Activated naive CD8-positive, alpha-beta T cell treated with anti-CD3 and anti-CD28 coated beads, Interleukin-2, amount 10 ng/mL, durations not matched to agents 7 days and 5 days (primary cell): ENCODE results near the gene TSHZ2. TPM values are rescaled to one million over a fixed set of nuclear protein-coding genes. Genes with fewer than 3 reads are reported as not detected.
"Not testable (repeated sequence)": the region's sequence is repeated elsewhere in the genome, so short reads cannot be mapped to it uniquely, and the experiment has no call there.

Source experiments
- ATAC-seq: fragments of 150-1000 bp; cut with Tn5 transposase; one replicate; pipeline ENCODE4 v1.10.0; 2021; ENCODE audit warnings: low read depth, moderate library complexity
- POLR2A ChIA-PET: fragments of 350-600 bp; sonication (Branson Sonifier 250); formaldehyde crosslinking; loops from one replicate; lab custom pipeline; 2021; ENCODE audit warnings: antibody characterized with exemption; lab: Charles Lee
- DNase-seq: peaks from one replicate; pipeline ENCODE4 v3.0.0; 2021
- H3K27ac Mint-ChIP-seq: one replicate; pipeline ENCODE4 v1.8.0; 2022; ENCODE audit warnings: mild to moderate bottlenecking, mixed read lengths
- H3K27me3 Mint-ChIP-seq: one replicate; pipeline ENCODE4 v1.8.0; 2022; ENCODE audit warnings: mild to moderate bottlenecking, moderate library complexity, mixed read lengths
- H3K36me3 Mint-ChIP-seq: one replicate; pipeline ENCODE4 v1.8.0; 2021; ENCODE audit warnings: mild to moderate bottlenecking, mixed read lengths
- H3K4me1 Mint-ChIP-seq: one replicate; pipeline ENCODE4 v1.8.0; 2021; ENCODE audit warnings: mixed read lengths
- H3K4me3 Mint-ChIP-seq: one replicate; pipeline ENCODE4 v1.8.0; 2022; ENCODE audit warnings: mild to moderate bottlenecking, moderate library complexity, mixed read lengths
- H3K9me3 Mint-ChIP-seq: one replicate; pipeline ENCODE4 v1.8.0; 2021; ENCODE audit warnings: mixed read lengths
- total RNA-seq, 2 experiments: library from RNA; stranded (reverse); gene quantifications; one replicate each; pipeline ENCODE4 v1.2.3, GENCODE V29; 2021

The TSHZ2 gene
- total RNA-seq, 2 experiments from 2014 or later, result 0.44 to 0.54 TPM

- DNase-seq (no peak), ATAC-seq (no peak)
- H3K4me1 Mint-ChIP-seq, result no peaks in the 10 kb centered on the region
- H3K27me3 Mint-ChIP-seq, result no peaks in the 10 kb centered on the region
- H3K36me3 Mint-ChIP-seq, result peaks cover 3% of the 10 kb centered on the region
- no peak overlapping the region for H3K27ac Mint-ChIP-seq
- H3K4me3 Mint-ChIP-seq, result no peak overlapping the region
- H3K9me3 Mint-ChIP-seq, result peaks cover 8% of the 10 kb centered on the region
- POLR2A ChIA-PET, result no interaction called here
These were observed 383.6 kb downstream of the TSHZ2 start for GRCh38 chr20:53355790-53356189.

GRCh38 chr20:53359425-53359824 lies 387.3 kb downstream of the TSHZ2 start:
- Mint-ChIP-seq H3K36me3 (peaks cover 3% of the 10 kb centered on the region), H3K9me3 (peaks cover 8% of the 10 kb centered on the region)
- no peak for ATAC-seq

GRCh38 chr20:53360852-53361251 lies 388.7 kb downstream of the TSHZ2 start:
- H3K4me3 Mint-ChIP-seq, result no peak overlapping the region
- POLR2A ChIA-PET, result no interaction called here
- no peak for DNase-seq
- peaks cover 4% of the 10 kb centered on the region for H3K9me3 Mint-ChIP-seq
- H3K36me3 Mint-ChIP-seq, result no peaks in the 10 kb centered on the region
- H3K4me1 Mint-ChIP-seq, result no peaks in the 10 kb centered on the region
- no peak for ATAC-seq
- peaks cover 5% of the 10 kb centered on the region for H3K27me3 Mint-ChIP-seq
- no peak overlapping the region for H3K27ac Mint-ChIP-seq

More at GRCh38 chr20:53359425-53359824, 387.3 kb downstream of the TSHZ2 start:
- DNase-seq, result no peak
- Mint-ChIP-seq H3K27ac (no peak overlapping the region), H3K4me3 (no peak overlapping the region), H3K4me1 (no peaks in the 10 kb centered on the region), H3K27me3 (no peaks in the 10 kb centered on the region)
- POLR2A ChIA-PET, result no interaction called here

- DNase-seq, result no peak
- H3K4me1 Mint-ChIP-seq, result no peaks in the 10 kb centered on the region
- POLR2A ChIA-PET, result interaction anchor here (0.6 kb wide), 1 partner anchor 591 kb away, joined by 4 read pairs; no protein-coding TSS in a partner anchor
- H3K36me3 Mint-ChIP-seq, result no peaks in the 10 kb centered on the region
- ATAC-seq, result no peak
- no peak overlapping the region for H3K27ac Mint-ChIP-seq
- no peak overlapping the region for H3K4me3 Mint-ChIP-seq
- H3K27me3 Mint-ChIP-seq, result peaks cover 5% of the 10 kb centered on the region
- no peaks in the 10 kb centered on the region for H3K9me3 Mint-ChIP-seq
These were observed 390.6 kb downstream of the TSHZ2 start for GRCh38 chr20:53362736-53363135.

GRCh38 chr20:53364646-53365045 lies 392.5 kb downstream of the TSHZ2 start:
- ATAC-seq (no peak), DNase-seq (no peak)
- POLR2A ChIA-PET, result no interaction called here
- Mint-ChIP-seq H3K4me1 (no peaks in the 10 kb centered on the region), H3K27ac (no peak overlapping the region), H3K27me3 (peaks cover 5% of the 10 kb centered on the region), H3K4me3 (no peak overlapping the region), H3K36me3 (no peaks in the 10 kb centered on the region), H3K9me3 (no peaks in the 10 kb centered on the region)

- Mint-ChIP-seq H3K27ac (no peak overlapping the region), H3K4me3 (no peak overlapping the region), H3K4me1 (no peaks in the 10 kb centered on the region), H3K27me3 (peaks cover 5% of the 10 kb centered on the region), H3K9me3 (no peaks in the 10 kb centered on the region), H3K36me3 (no peaks in the 10 kb centered on the region)
- no peak for DNase-seq
- ATAC-seq, result no peak
- POLR2A ChIA-PET, result no interaction called here
These were observed 392.9 kb downstream of the TSHZ2 start for GRCh38 chr20:53365076-53365475.

- Mint-ChIP-seq H3K27ac (no peak overlapping the region), H3K9me3 (no peaks in the 10 kb centered on the region)
These were observed 393.4 kb downstream of the TSHZ2 start for GRCh38 chr20:53365539-53366075.

GRCh38 chr20:53366928-53367327 lies 394.8 kb downstream of the TSHZ2 start:
- H3K27ac Mint-ChIP-seq, H3K27me3 Mint-ChIP-seq, H3K36me3 Mint-ChIP-seq, ATAC-seq, H3K4me1 Mint-ChIP-seq, POLR2A ChIA-PET, H3K9me3 Mint-ChIP-seq, DNase-seq, H3K4me3 Mint-ChIP-seq: not testable (repeated sequence)

More at GRCh38 chr20:53365539-53366075, 393.4 kb downstream of the TSHZ2 start:
- ATAC-seq, result no peak
- DNase-seq, result no peak
- Mint-ChIP-seq H3K27me3 (peaks cover 5% of the 10 kb centered on the region), H3K4me3 (no peak overlapping the region), H3K36me3 (no peaks in the 10 kb centered on the region), H3K4me1 (no peaks in the 10 kb centered on the region)
- POLR2A ChIA-PET, result no interaction called here

- no peaks in the 10 kb centered on the region for H3K36me3 Mint-ChIP-seq
- no peak for DNase-seq
- ATAC-seq, result no peak
- POLR2A ChIA-PET, result no interaction called here
- H3K4me1 Mint-ChIP-seq, result peaks cover 1% of the 10 kb centered on the region
- H3K27me3 Mint-ChIP-seq, result peaks cover 5% of the 10 kb centered on the region
- H3K27ac Mint-ChIP-seq, result no peak overlapping the region
- H3K9me3 Mint-ChIP-seq, result no peaks in the 10 kb centered on the region
- H3K4me3 Mint-ChIP-seq, result no peak overlapping the region
These were observed 397.7 kb downstream of the TSHZ2 start for GRCh38 chr20:53369871-53370270.

- ATAC-seq (no peak), DNase-seq (no peak)
- no peak overlapping the region for H3K4me3 Mint-ChIP-seq
- no peaks in the 10 kb centered on the region for H3K9me3 Mint-ChIP-seq
- no peak overlapping the region for H3K27ac Mint-ChIP-seq
- peaks cover 4% of the 10 kb centered on the region for H3K27me3 Mint-ChIP-seq
- POLR2A ChIA-PET, result no interaction called here
- H3K4me1 Mint-ChIP-seq, result peaks cover 1% of the 10 kb centered on the region
- no peaks in the 10 kb centered on the region for H3K36me3 Mint-ChIP-seq
These were observed 398.3 kb downstream of the TSHZ2 start for GRCh38 chr20:53370345-53370961.

- peaks cover 1% of the 10 kb centered on the region for H3K4me1 Mint-ChIP-seq
- no peak overlapping the region for H3K27ac Mint-ChIP-seq
- H3K36me3 Mint-ChIP-seq, result no peaks in the 10 kb centered on the region
- no peaks in the 10 kb centered on the region for H3K27me3 Mint-ChIP-seq
- no peak for ATAC-seq
- H3K9me3 Mint-ChIP-seq, result no peaks in the 10 kb centered on the region
- DNase-seq, result no peak
- POLR2A ChIA-PET, result no interaction called here
- H3K4me3 Mint-ChIP-seq, result no peak overlapping the region
These were observed 399.1 kb downstream of the TSHZ2 start for GRCh38 chr20:53371216-53371615.

GRCh38 chr20:53376021-53376420 lies 403.9 kb downstream of the TSHZ2 start:
- Mint-ChIP-seq H3K4me3 (no peak overlapping the region), H3K27ac (no peak overlapping the region), H3K27me3 (no peaks in the 10 kb centered on the region), H3K4me1 (peaks cover 1% of the 10 kb centered on the region), H3K36me3 (no peaks in the 10 kb centered on the region), H3K9me3 (no peaks in the 10 kb centered on the region)
- POLR2A ChIA-PET, result no interaction called here
- ATAC-seq, result no peak
- no peak for DNase-seq

- POLR2A ChIA-PET, result no interaction called here
- Mint-ChIP-seq H3K4me3 (no peak overlapping the region), H3K36me3 (no peaks in the 10 kb centered on the region), H3K27me3 (no peaks in the 10 kb centered on the region), H3K9me3 (no peaks in the 10 kb centered on the region), H3K4me1 (no peaks in the 10 kb centered on the region), H3K27ac (no peak overlapping the region)
- no peak for DNase-seq
- ATAC-seq, result no peak
These were observed 407.1 kb downstream of the TSHZ2 start for GRCh38 chr20:53379014-53379832.

GRCh38 chr20:53379833-53380120 lies 407.6 kb downstream of the TSHZ2 start:
- POLR2A ChIA-PET, result no interaction called here
- Mint-ChIP-seq H3K4me1 (no peaks in the 10 kb centered on the region), H3K9me3 (no peaks in the 10 kb centered on the region), H3K36me3 (no peaks in the 10 kb centered on the region), H3K27ac (no peak overlapping the region), H3K27me3 (no peaks in the 10 kb centered on the region), H3K4me3 (no peak overlapping the region)
- no peak for DNase-seq
- ATAC-seq, result no peak
